DMS79 treated with DMSO at 0.1 percent for 48 hours (cell line): Measurements from ENCODE around the gene DIAPH2.

Experiments
- DNase-seq: peaks from one replicate; lab custom pipeline; 2025; lab: John Stamatoyannopoulos, UW

DIAPH2 gene

DNA sequence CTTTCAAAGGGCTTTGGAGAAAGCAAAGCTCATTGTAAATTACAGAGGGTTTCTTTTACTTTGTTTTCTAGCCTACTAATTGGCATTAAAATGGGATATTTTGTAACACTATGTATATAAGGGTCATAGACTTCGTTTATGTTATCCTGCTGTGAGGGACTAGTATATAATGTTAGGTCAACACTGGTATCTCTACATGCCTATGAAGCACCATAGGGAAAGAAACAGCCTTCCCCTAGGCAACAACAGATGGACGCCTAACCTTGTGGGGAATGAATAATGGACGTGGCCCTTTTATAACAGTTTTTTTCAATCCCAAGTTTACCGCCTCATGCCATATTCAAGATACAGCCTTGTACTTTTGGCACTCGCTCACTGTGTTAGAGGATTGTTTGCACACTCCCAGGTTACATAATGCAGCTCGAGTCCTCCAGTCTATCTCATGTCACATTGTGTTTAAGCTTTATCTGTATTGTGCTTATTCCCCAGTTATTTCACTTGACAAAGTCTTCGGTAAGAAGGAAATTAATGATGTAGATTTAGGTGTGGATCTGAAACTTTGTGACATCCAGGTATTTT, 910.1 kb downstream of the DIAPH2 start:
- no peak for DNase-seq

DNA sequence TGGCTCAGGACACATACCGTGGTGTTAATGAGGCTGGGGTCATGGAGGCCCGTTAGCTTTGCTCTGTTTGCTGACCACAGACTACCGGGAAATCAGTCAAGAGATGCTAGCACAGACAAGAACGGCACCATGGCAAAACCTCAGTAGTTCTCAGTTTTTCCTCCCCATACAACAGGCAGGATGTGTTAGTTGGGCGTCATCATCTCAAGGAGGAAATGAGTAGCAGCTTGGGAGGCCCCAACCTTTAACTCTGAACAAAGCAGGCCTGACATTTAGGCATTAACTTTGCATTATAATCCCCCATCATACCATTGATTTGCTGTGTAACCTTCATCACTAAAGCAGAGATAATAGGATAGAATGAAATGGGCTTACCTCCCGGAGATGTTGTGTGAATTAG, 913.3 kb downstream of the DIAPH2 start:
- DNase-seq: no peak

- no peak for DNase-seq
Observed at GRCh38 chrX:97602465-97603258, 918.0 kb downstream of the DIAPH2 start.

GRCh38 chrX:97605271-97605670, 920.6 kb downstream of the DIAPH2 start:
- DNase-seq: no peak

GRCh38 chrX:97609357-97609756, 924.7 kb downstream of the DIAPH2 start:
- DNase-seq: no peak

DNA sequence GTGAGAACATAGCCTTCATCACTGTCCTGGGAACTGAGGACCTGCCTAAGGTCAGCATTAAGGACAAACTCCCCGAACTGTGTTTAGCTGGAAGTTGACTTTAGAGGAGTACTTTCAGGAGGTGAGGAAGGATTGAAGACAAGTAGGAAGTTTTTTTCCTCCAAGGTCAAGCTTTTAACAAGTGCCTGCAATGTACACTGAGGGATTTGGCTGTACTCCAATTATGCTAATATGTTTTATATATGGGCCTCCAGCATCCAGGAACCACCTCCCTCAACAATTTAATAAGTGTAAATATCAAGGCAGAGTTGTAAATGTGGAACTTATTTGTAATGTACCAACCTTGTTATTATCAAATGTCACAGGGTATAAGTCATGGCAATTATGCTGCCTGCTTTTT, 925.3 kb downstream of the DIAPH2 start:
- DNase-seq: no peak

DNA sequence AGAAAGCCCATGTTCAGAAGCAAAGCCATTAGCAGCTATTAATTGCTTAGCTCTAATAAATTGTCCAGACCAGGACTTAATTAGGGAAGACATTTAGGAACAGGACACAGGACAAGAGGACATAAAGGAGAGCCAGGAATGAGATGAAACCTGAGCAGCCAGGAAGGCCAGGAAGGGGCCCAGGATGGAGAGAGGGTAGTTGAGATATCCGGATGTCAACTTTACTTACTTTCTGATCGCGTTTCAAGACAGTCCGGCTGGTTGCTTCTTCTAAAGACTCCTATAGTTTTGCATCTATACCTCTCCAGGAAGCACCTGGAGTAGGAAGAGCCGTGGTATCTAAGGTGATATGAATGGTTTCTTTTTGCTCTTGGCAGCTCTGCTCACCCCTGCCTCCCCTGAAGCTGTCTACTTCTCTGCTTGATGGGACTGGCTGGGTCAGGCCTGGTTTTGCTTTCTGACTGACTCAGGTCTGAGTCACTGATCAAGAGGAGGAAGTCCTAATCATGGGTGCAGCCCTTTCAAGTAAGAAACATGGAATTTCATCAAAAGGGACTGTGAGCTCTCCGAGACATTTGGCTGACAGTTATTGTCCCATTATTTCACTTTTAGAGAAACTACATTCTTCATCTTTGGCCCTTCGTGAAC, 932.4 kb downstream of the DIAPH2 start:
- no peak for DNase-seq

- DNase-seq: no peak
Observed at GRCh38 chrX:97619499-97619898, 934.9 kb downstream of the DIAPH2 start.

GRCh38 chrX:97622111-97622510, 937.5 kb downstream of the DIAPH2 start:
- no peak for DNase-seq

DNA sequence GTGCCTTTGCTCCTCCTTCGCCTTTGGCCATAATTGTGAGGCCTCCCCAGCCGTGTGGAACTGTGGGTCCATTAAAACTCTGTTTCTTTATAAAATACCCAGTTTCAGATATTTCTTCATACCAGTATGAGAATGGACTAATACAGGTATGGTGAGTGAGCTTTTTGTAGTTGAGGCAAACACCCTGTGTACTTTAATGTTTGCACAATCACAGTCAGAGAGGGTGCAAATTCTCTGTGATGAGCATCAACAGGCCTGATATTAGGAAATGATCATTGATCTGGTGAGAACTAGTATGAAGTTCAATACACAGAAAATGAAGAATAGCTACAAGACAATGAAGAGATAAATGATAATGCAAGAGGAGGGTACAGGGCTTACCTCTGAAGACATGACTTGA, 943.7 kb downstream of the DIAPH2 start:
- no peak for DNase-seq

DNA sequence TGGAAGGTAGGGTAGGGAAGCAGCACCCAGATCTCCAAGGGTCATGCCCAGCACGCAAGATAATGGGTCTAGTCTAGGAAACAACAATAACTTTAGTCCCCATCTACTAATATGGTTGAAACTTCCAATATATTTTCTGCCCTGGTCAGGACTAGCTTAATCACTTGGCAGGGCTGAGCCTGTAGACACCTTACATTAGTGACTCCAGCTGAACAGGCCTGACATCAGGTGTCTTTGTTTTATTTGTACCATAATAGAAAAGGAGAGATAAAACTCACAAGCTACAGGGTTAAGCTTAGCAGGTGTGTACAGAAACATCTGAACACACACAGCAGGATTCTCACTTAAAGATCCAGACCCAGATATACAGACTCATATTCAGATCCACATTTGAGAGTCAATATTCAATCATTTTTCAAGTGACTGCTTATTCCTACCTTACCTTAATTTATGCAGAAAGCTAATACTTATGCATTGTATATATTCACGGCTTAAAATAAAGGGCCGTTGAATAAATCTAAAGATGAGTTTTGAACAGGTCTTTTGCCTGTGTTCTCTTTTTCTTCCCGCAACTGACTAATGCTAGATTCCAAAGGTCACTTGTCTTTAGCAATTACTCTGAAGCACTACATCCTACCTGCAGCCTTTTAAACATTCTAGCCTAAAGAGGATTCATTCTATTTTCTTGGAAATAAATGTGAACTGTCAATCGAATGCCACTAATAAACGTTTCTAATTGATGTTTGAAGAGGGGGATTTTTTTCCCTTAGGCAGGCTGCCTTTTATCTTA, 944.4 kb downstream of the DIAPH2 start:
- no peak for DNase-seq

DNA sequence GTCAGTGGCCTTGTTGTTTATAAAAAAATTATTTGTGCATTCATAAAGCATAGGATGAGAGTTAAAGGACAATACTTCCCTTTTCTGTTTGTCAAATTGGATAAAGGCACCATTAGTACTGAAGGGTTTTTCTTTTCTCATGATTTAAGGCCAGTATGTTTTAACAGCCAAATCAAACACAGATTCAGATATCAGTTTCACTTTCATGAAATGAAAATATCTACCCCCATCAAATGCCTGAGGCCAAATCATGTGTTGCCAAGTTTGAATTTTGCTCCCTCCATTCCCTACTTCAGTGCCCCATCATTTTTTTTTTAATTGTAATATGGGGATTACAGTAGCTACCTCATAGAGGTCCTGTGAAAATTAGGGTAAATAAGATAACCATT, 944.9 kb downstream of the DIAPH2 start:
- DNase-seq: no peak

- no peak for DNase-seq
Observed at GRCh38 chrX:97633798-97634197, 949.2 kb downstream of the DIAPH2 start.

GRCh38 chrX:97636473-97637140, 952.0 kb downstream of the DIAPH2 start:
- no peak for DNase-seq

DNA sequence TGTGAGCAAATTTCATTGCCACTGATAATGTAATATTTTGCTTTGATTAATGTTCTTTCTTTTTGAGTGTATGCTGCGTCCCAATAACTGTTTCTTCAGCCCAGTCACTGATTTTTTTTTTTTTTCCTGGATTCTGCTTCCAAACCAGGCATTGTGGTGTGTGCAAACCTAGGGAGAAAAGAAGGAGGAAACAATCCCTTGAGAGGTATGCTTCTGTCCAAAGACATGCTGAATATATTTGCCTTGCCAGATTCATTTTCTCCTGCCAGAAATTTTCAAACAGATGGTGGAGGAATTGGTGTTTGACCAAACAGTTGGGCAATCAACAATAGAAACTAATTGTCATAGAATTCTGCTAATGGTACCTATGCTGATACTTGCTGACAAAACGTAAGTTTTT, 952.6 kb downstream of the DIAPH2 start:
- no peak for DNase-seq

DNA sequence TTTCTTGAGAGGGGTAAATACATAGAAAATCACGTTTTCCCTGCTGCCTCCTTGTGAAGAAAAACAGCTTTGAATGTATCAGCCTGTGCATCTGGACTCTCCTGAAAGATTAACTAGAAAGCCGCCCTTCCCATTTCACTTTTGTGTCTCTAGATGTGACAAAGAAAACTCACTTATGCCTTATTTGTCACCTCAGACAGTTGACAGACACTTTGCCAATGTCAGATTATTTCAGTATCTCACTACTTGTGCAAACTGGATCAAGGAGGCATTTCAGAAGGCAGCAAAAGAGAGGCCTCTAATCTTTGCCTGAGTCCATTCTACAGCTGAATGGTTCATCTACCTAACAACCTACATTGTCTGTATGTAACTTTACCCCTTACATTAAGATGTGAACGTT, 954.0 kb downstream of the DIAPH2 start:
- DNase-seq: no peak

- DNase-seq: no peak
Observed at GRCh38 chrX:97639526-97639925, 954.9 kb downstream of the DIAPH2 start.
